Mammary epithelial cell (primary cell): Measurements from ENCODE around the gene FARS2.

Experiments
- EZH2 ChIP-seq: IDR thresholded peaks from 2 replicates; pipeline ENCODE4 v1.6.1; 2012; ENCODE audit warnings: low read length, inconsistent platforms, borderline replicate concordance
- TF ChIP-seq, protein P1 (sequence below), 2 donors: IDR thresholded peaks in 1 of 2; conservative IDR thresholded peaks in 1 of 2; 2 replicates each; pipeline ENCODE4 v1.5.1; 2011 to 2012; ENCODE audit warnings: inconsistent platforms in 2 of 2, low read length in 2 of 2, mild to moderate bottlenecking in 2 of 2, control low read depth in 1 of 2, low read depth in 1 of 2; ENCODE audit not compliant: insufficient read depth in 1 of 2; ENCODE audit errors: extremely low read depth in 1 of 2

DNA sequence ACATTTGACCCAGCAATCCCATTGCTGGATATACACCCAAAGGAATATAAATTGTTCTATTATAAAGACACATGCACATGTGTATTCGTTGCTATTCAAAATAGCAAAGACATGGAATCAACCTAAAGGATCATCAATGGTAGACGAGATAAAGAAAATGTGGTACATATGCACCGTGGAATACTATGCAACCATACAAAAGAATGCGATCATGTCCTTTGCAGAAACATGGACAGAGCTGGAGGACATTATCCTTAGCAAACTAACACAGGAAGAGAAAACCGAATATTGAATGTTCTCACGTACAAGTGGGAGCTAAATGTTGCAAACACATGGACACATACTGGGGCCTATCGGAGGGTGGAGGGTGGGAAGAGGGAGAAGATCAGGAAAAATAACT lies 405.4 kb downstream of the FARS2 start:
- TF ChIP-seq, protein P1, sequence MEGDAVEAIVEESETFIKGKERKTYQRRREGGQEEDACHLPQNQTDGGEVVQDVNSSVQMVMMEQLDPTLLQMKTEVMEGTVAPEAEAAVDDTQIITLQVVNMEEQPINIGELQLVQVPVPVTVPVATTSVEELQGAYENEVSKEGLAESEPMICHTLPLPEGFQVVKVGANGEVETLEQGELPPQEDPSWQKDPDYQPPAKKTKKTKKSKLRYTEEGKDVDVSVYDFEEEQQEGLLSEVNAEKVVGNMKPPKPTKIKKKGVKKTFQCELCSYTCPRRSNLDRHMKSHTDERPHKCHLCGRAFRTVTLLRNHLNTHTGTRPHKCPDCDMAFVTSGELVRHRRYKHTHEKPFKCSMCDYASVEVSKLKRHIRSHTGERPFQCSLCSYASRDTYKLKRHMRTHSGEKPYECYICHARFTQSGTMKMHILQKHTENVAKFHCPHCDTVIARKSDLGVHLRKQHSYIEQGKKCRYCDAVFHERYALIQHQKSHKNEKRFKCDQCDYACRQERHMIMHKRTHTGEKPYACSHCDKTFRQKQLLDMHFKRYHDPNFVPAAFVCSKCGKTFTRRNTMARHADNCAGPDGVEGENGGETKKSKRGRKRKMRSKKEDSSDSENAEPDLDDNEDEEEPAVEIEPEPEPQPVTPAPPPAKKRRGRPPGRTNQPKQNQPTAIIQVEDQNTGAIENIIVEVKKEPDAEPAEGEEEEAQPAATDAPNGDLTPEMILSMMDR (conservative IDR thresholded peaks at IDR 0.05 in 1 of 2, IDR thresholded peaks at IDR 0.05 in 1 of 2; ENCODE audit: extremely low read depth in 1 of 2, insufficient read depth in 1 of 2, low read depth in 1 of 2, low read length in 2 of 2) = no peak
- TF ChIP-seq EZH2 = no peak
